GM19395 (cell line): Measurements from ENCODE around the gene ANO4.
"Not testable (repeated sequence)": the region's sequence is repeated elsewhere in the genome, so short reads cannot be mapped to it uniquely, and the experiment has no call there.

Source experiments
- ATAC-seq: cut with Tn5 transposase; IDR thresholded peaks from one replicate; pipeline ENCODE4 v1.9.1; 2021; ENCODE audit warnings: mild to moderate bottlenecking, moderate library complexity; ENCODE audit not compliant: unreplicated experiment

The ANO4 gene

GRCh38 chr12:101038289-101038871, 243.8 kb downstream of the ANO4 start:
- ATAC-seq = peak; percentile 76

GRCh38 chr12:101039848-101040531, 245.4 kb downstream of the ANO4 start:
- no peak for ATAC-seq

- no peak for ATAC-seq
Measured at GRCh38 chr12:101040936-101041335, 246.4 kb downstream of the ANO4 start.

GRCh38 chr12:101042211-101042610, 247.6 kb downstream of the ANO4 start:
- no peak for ATAC-seq

GRCh38 chr12:101044512-101045059, 250.0 kb downstream of the ANO4 start:
- ATAC-seq = no peak

GRCh38 chr12:101045486-101046464, 251.2 kb downstream of the ANO4 start:
- no peak for ATAC-seq

GRCh38 chr12:101047652-101048051, 253.1 kb downstream of the ANO4 start:
- no peak for ATAC-seq

GRCh38 chr12:101050631-101051030, 256.1 kb downstream of the ANO4 start:
- no peak for ATAC-seq

GRCh38 chr12:101051151-101051550, 256.6 kb downstream of the ANO4 start:
- no peak for ATAC-seq

GRCh38 chr12:101051901-101052550, 257.4 kb downstream of the ANO4 start:
- ATAC-seq = no peak

GRCh38 chr12:101053203-101053602, 258.6 kb downstream of the ANO4 start:
- ATAC-seq = no peak

GRCh38 chr12:101055940-101056339, 261.4 kb downstream of the ANO4 start:
- ATAC-seq = no peak

GRCh38 chr12:101062508-101062907, 267.9 kb downstream of the ANO4 start:
- ATAC-seq = not testable (repeated sequence)

- ATAC-seq = no peak
Measured at GRCh38 chr12:101064721-101065120, 270.1 kb downstream of the ANO4 start.

GRCh38 chr12:101066489-101066888, 271.9 kb downstream of the ANO4 start:
- ATAC-seq = no peak

GRCh38 chr12:101068402-101068801, 273.8 kb downstream of the ANO4 start:
- ATAC-seq = no peak

- no peak for ATAC-seq
Measured at GRCh38 chr12:101068836-101069235, 274.3 kb downstream of the ANO4 start.

- ATAC-seq = no peak
Measured at GRCh38 chr12:101074940-101075680, 280.5 kb downstream of the ANO4 start.

- no peak for ATAC-seq
Measured at GRCh38 chr12:101076921-101077320, 282.3 kb downstream of the ANO4 start.
